ENCODE measurements around the gene TBC1D5. TPM values are rescaled to one million over a fixed set of nuclear protein-coding genes. Genes with fewer than 3 reads are reported as not detected.

Gene TBC1D5
- total RNA-seq, 1 donor from 2014 or later = 67.1 TPM

- no peak for FAIRE-seq
Observed at GRCh38 chr3:17120115-17120514, 622.3 kb downstream of the TBC1D5 start.

GRCh38 chr3:17119201-17120072, 623.0 kb downstream of the TBC1D5 start:
- TF ChIP-seq CTCF (IDR thresholded peaks at IDR 0.05; ENCODE audit: insufficient read depth, low read length, severe bottlenecking) = no peak
- no peak for FAIRE-seq

More at GRCh38 chr3:17120115-17120514, 622.3 kb downstream of the TBC1D5 start:
- no peak for DNase-seq (ENCODE audit: low read depth)
- H3K4me3 ChIP-seq (ENCODE audit: low read depth, low read length) = no peak overlapping the region
- TF ChIP-seq CTCF (IDR thresholded peaks at IDR 0.05; ENCODE audit: insufficient read depth, low read length, severe bottlenecking) = no peak
- H3K27me3 ChIP-seq (ENCODE audit: control insufficient read depth, insufficient read depth, low read length) = no peaks in the 10 kb centered on the region
- H3K36me3 ChIP-seq (ENCODE audit: control insufficient read depth, insufficient read depth, low read length) = no peaks in the 10 kb centered on the region

GRCh38 chr3:17118771-17119170, 623.7 kb downstream of the TBC1D5 start:
- Histone ChIP-seq H3K27me3 (ENCODE audit: control insufficient read depth, insufficient read depth, low read length) (no peaks in the 10 kb centered on the region), H3K36me3 (ENCODE audit: control insufficient read depth, insufficient read depth, low read length) (no peaks in the 10 kb centered on the region), H3K4me3 (ENCODE audit: low read depth, low read length) (no peak overlapping the region)
- no peak for DNase-seq (ENCODE audit: low read depth)
- no peak for FAIRE-seq
- TF ChIP-seq CTCF (IDR thresholded peaks at IDR 0.05; ENCODE audit: insufficient read depth, low read length, severe bottlenecking) = no peak

More at GRCh38 chr3:17119201-17120072, 623.0 kb downstream of the TBC1D5 start:
- Histone ChIP-seq H3K36me3 (ENCODE audit: control insufficient read depth, insufficient read depth, low read length) (no peaks in the 10 kb centered on the region), H3K4me3 (ENCODE audit: low read depth, low read length) (no peak overlapping the region), H3K27me3 (ENCODE audit: control insufficient read depth, insufficient read depth, low read length) (no peaks in the 10 kb centered on the region)
- no peak for DNase-seq (ENCODE audit: low read depth)

- H3K4me3 ChIP-seq (ENCODE audit: low read depth, low read length) = no peak overlapping the region
- H3K27me3 ChIP-seq (ENCODE audit: control insufficient read depth, insufficient read depth, low read length) = no peaks in the 10 kb centered on the region
- FAIRE-seq (no peak), DNase-seq (ENCODE audit: low read depth) (no peak)
- TF ChIP-seq CTCF (IDR thresholded peaks at IDR 0.05; ENCODE audit: insufficient read depth, low read length, severe bottlenecking) = no peak
- no peaks in the 10 kb centered on the region for H3K36me3 ChIP-seq (ENCODE audit: control insufficient read depth, insufficient read depth, low read length)
Observed at GRCh38 chr3:17116007-17116600, 626.3 kb downstream of the TBC1D5 start.

GRCh38 chr3:17115186-17115585, 627.2 kb downstream of the TBC1D5 start:
- peak; percentile 11 for DNase-seq (ENCODE audit: low read depth)
- no peak for TF ChIP-seq CTCF (IDR thresholded peaks at IDR 0.05; ENCODE audit: insufficient read depth, low read length, severe bottlenecking)
- no peak overlapping the region for H3K4me3 ChIP-seq (ENCODE audit: low read depth, low read length)
- no peaks in the 10 kb centered on the region for H3K36me3 ChIP-seq (ENCODE audit: control insufficient read depth, insufficient read depth, low read length)
- FAIRE-seq = no peak
- no peaks in the 10 kb centered on the region for H3K27me3 ChIP-seq (ENCODE audit: control insufficient read depth, insufficient read depth, low read length)

Measured in bronchial epithelial cell (primary cell).